OCI-LY3 (cell line): Measurements from ENCODE around the gene PRDM16.

ENCODE experiments used
- H2AFZ ChIP-seq: fragments of 200-600, 300-600 bp; shearing (Covaris generic); 2 replicates; pipeline ENCODE4 v1.6.0; 2014; ENCODE audit warnings: antibody characterized with exemption, low read depth, low read length
- H3K27ac ChIP-seq: fragments of 200-600, 300-600 bp; sonication (generic); 2 replicates; pipeline ENCODE4 v1.5.1; 2014; ENCODE audit warnings: mild to moderate bottlenecking, low read length, moderate library complexity, mixed read lengths
- H3K27me3 ChIP-seq: fragments of 200-600, 300-600 bp; sonication (generic); 2 replicates; pipeline ENCODE4 v1.6.1; 2014; ENCODE audit warnings: low read depth, low read length, mixed read lengths
- H3K36me3 ChIP-seq: fragments of 200-600, 300-600 bp; sonication (generic); replicated peaks from 2 replicates; pipeline ENCODE3; 2014; ENCODE audit warnings: low read depth, low read length, mixed read lengths
- H3K4me1 ChIP-seq: fragments of 300-600, 200-600 bp; sonication (generic); 2 replicates; pipeline ENCODE4 v1.6.1; 2014; ENCODE audit warnings: low read length, mixed read lengths
- H3K4me2 ChIP-seq: fragments of 200-600, 300-600 bp; sonication (generic); 2 replicates; pipeline ENCODE4 v1.6.1; 2014; ENCODE audit warnings: low read length, mixed read lengths
- H3K4me3 ChIP-seq: fragments of 300-600, 200-600 bp; sonication (generic); 2 replicates; pipeline ENCODE4 v1.5.1; 2014; ENCODE audit warnings: antibody characterized with exemption, mild to moderate bottlenecking, low read length, moderate library complexity
- H3K79me2 ChIP-seq: fragments of 300-600, 200-600 bp; shearing (Covaris generic); 2 replicates; pipeline ENCODE4 v1.6.1; 2014; ENCODE audit warnings: mild to moderate bottlenecking, low read length, mixed read lengths
- H3K9ac ChIP-seq: fragments of 300-600, 200-600 bp; shearing (Covaris generic); 2 replicates; pipeline ENCODE4 v1.6.0; 2014; ENCODE audit warnings: mild to moderate bottlenecking, low read length, moderate library complexity
- H3K9me3 ChIP-seq: fragments of 200-600, 300-600 bp; shearing (Covaris generic); 2 replicates; pipeline ENCODE4 v1.6.1; 2014; ENCODE audit warnings: low read length, mixed read lengths; ENCODE audit not compliant: insufficient read depth
- H4K20me1 ChIP-seq: fragments of 200-600, 300-600 bp; sonication (generic); 2 replicates; pipeline ENCODE4 v1.6.1; 2016; ENCODE audit warnings: low read length, mixed read lengths; ENCODE audit not compliant: insufficient read depth
- CTCF ChIP-seq: fragments of 200-600, 300-600 bp; sonication (generic); IDR thresholded peaks from 2 replicates; pipeline ENCODE4 v1.5.1; 2014; ENCODE audit warnings: antibody characterized with exemption, low read length, low read depth
- EZH2phosphoT487 ChIP-seq: fragments of 200-600 bp; shearing (Covaris generic); IDR thresholded peaks from 2 replicates; pipeline ENCODE4 v1.6.1; 2018; ENCODE audit warnings: antibody characterized with exemption, mixed run types, low read depth

Gene PRDM16

DNA sequence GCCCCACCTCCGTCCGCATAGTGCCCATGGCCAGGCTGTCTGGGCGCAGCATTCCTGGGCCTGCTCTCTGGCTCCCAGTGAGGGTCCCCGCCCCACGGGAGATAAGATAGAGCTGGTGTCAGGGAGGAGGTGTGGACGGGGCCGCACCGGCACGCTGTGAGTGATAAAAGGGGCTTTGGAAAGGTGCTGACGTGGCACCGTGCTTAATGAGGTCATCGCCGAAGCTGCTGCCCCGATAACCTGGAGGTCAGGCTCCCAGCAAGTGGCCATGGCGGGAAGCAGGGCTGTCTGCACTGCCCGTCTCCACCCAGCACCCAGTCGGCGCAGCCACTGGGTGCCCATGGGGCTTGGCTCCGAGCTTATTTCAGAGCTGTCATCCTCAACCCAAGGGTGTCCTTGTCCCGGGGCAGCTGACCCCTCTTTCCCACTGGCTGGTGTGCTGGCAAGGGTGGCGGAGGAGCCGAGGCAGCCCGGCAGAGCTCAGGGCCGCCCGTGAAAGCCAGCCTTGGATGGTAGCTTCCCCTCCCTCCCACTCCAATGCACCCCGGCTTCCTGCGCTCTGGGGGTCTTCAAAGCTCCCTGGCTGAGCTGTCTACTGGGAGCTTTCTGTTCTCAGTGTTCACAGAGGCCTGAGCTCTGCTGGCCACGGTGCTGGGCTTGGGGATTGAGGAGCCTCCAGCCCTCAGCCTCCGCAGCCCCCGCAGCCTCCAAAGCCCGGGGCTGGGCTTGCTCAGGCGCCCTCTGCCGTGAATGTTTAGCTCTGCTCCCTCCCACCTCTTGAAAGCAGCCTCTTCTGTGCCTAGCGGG lies 280.4 kb downstream of the PRDM16 start:
- no peak overlapping the region for H3K4me2 ChIP-seq
- no peaks in the 10 kb centered on the region for H3K27me3 ChIP-seq
- H3K9ac ChIP-seq, result no peak overlapping the region
- no peak overlapping the region for H3K4me3 ChIP-seq
- no peak overlapping the region for H2AFZ ChIP-seq
- no peak for TF ChIP-seq CTCF
- no peak for TF ChIP-seq EZH2phosphoT487
- H3K79me2 ChIP-seq, result no peaks in the 10 kb centered on the region
- H3K9me3 ChIP-seq, result no peaks in the 10 kb centered on the region
- no peaks in the 10 kb centered on the region for H4K20me1 ChIP-seq
- H3K36me3 ChIP-seq, result no peaks in the 10 kb centered on the region
- H3K4me1 ChIP-seq, result no peaks in the 10 kb centered on the region
- no peak overlapping the region for H3K27ac ChIP-seq

DNA sequence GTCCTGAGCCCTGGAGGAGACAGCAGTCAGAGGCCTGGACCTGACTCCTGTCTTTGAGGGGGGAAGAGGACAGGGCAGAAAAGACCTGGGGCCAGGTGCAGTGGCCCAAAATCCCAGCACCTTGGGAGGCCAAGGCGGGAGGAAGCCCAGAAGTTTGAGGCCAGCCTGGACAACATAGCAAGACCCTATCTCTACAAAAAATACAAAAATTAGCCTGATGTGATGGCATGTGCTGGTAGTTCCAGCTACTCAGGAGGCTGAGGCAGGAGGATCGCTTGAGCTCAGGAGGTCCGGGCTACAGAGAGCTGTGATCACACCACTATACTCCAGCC lies 280.9 kb downstream of the PRDM16 start:
- H3K4me3 ChIP-seq, result no peak overlapping the region
- H3K27me3 ChIP-seq, result no peaks in the 10 kb centered on the region
- H3K4me1 ChIP-seq, result no peaks in the 10 kb centered on the region
- no peak overlapping the region for H3K4me2 ChIP-seq
- no peaks in the 10 kb centered on the region for H4K20me1 ChIP-seq
- TF ChIP-seq CTCF, result no peak
- no peak for TF ChIP-seq EZH2phosphoT487
- no peak overlapping the region for H3K9ac ChIP-seq
- no peak overlapping the region for H2AFZ ChIP-seq
- H3K9me3 ChIP-seq, result no peaks in the 10 kb centered on the region
- no peaks in the 10 kb centered on the region for H3K79me2 ChIP-seq
- no peak overlapping the region for H3K27ac ChIP-seq
- no peaks in the 10 kb centered on the region for H3K36me3 ChIP-seq

- H3K4me1 ChIP-seq, result no peaks in the 10 kb centered on the region
- H3K9me3 ChIP-seq, result no peaks in the 10 kb centered on the region
- no peak overlapping the region for H2AFZ ChIP-seq
- no peaks in the 10 kb centered on the region for H4K20me1 ChIP-seq
- no peak overlapping the region for H3K27ac ChIP-seq
- no peak overlapping the region for H3K4me3 ChIP-seq
- no peak overlapping the region for H3K9ac ChIP-seq
- no peak overlapping the region for H3K4me2 ChIP-seq
- H3K36me3 ChIP-seq, result no peaks in the 10 kb centered on the region
- no peak for TF ChIP-seq EZH2phosphoT487
- TF ChIP-seq CTCF, result no peak
- no peaks in the 10 kb centered on the region for H3K27me3 ChIP-seq
- no peaks in the 10 kb centered on the region for H3K79me2 ChIP-seq
Observed at GRCh38 chr1:3350506-3351261, 281.7 kb downstream of the PRDM16 start.

DNA sequence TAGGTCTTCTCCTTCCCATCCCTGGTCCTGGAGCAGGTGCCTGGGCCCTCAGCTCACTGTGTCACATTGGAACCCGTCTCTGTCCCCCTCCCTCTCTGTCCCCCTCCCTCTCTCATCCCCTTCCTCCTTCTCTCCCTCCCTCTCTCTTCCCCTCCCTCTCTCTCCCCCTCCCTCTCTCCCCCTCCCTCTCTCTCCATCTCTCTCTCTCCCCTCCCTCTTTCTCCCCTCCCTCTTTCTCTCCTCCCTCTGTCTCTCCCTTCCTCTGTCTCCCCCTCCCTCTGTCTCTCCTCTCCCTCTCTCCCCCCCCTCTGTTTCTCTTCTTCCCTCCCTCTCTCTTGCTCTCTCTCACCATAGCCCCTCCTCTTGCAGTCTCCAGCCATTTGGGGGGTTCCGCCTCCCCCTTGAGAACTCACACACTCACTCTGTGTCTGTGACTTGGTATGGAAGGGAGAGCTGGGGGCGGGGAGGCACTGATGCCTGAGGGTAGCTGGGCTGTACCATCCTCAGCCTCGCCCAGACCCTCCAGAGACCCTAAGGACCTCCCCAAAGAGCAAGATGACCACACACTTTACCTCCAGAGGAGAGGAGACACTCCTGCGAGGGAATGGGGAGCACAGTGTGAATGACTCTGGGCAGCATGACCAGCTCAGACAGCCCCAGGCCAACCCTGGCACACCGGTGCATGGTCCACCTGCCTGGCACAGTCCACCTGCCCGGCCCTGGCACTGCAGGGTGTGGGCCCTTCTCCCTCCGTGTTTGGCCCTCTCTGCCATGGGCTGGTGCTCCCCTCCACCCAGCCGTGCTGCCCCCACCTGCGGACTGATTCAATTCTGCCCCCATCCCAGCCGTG lies 282.7 kb downstream of the PRDM16 start:
- TF ChIP-seq EZH2phosphoT487, result no peak
- no peak for TF ChIP-seq CTCF
- Histone ChIP-seq H3K4me1 (no peaks in the 10 kb centered on the region), H3K4me2 (no peak overlapping the region), H3K79me2 (no peaks in the 10 kb centered on the region), H3K9me3 (no peaks in the 10 kb centered on the region), H3K9ac (no peak overlapping the region), H3K36me3 (no peaks in the 10 kb centered on the region), H3K27ac (no peak overlapping the region), H2AFZ (no peak overlapping the region), H3K27me3 (no peaks in the 10 kb centered on the region), H4K20me1 (no peaks in the 10 kb centered on the region), H3K4me3 (no peak overlapping the region)
